MM.1S (cell line): Measurements from ENCODE around the gene HGS.

Source experiments
- EZH2 ChIP-seq: fragments of 300-600 bp; sonication (generic); optimal IDR thresholded peaks from 2 replicates; pipeline ENCODE3; 2017; ENCODE audit warnings: low read depth, mild to moderate bottlenecking, antibody characterized with exemption, low read length, mixed read lengths
- EZH2phosphoT487 ChIP-seq: fragments of 300-600 bp; sonication (generic); IDR thresholded peaks from 2 replicates; pipeline ENCODE4 v1.6.1; 2018; ENCODE audit warnings: antibody characterized with exemption, low read length
- TF ChIP-seq, protein P1 (sequence below): fragments of 300-600 bp; sonication (generic); IDR thresholded peaks from 2 replicates; pipeline ENCODE4 v1.5.1; 2016; ENCODE audit warnings: antibody characterized with exemption, low read length, mixed read lengths

DNA sequence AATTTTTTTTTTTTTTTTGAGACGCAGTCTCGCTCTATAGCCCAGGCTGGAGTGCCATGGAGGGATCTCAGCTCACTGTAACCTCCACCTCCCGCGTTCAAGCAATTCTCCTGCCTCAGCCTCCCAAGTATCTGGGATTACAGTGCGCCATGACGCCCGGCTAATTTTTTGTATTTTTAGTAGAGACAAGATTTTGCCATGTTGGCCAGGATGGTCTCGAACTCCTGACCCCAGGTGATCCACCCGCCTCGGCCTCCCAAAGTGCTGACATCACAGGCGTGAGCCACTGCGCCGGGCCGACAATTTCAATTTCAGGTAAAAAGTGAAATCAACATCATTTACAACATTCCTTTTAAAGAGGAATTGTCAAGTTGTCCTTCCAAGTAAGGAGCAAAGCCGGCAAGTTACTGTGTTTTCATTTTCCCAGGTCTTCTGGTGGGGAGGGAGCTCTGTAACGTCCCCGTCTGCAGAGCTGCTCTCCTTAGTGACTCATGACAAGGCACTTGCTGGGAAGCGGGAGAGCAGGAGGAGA, 47.8 kb upstream of the HGS start:
- TF ChIP-seq, protein P1, sequence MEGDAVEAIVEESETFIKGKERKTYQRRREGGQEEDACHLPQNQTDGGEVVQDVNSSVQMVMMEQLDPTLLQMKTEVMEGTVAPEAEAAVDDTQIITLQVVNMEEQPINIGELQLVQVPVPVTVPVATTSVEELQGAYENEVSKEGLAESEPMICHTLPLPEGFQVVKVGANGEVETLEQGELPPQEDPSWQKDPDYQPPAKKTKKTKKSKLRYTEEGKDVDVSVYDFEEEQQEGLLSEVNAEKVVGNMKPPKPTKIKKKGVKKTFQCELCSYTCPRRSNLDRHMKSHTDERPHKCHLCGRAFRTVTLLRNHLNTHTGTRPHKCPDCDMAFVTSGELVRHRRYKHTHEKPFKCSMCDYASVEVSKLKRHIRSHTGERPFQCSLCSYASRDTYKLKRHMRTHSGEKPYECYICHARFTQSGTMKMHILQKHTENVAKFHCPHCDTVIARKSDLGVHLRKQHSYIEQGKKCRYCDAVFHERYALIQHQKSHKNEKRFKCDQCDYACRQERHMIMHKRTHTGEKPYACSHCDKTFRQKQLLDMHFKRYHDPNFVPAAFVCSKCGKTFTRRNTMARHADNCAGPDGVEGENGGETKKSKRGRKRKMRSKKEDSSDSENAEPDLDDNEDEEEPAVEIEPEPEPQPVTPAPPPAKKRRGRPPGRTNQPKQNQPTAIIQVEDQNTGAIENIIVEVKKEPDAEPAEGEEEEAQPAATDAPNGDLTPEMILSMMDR = no peak
- TF ChIP-seq EZH2 = no peak
- no peak for TF ChIP-seq EZH2phosphoT487
